ENCODE data around the gene SULT1E1.

DNA sequence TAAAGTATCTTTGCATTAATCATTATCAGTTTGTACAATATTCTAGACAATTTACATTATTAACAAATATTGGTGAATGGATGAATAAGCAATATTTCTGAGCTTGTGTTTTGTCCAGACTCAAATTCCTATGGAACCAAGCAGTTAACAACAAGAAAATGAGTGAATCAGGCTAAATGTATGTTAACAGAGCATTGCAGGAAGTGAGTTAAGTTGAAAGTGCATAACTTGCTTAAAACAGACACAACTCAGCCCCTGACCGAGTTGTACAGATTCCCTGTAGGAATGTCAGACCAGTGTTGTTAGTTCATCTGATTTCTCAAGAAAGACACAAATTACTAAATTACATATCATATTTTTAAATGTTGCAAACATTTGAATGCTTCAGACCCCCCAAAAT lies 47.2 kb upstream of the SULT1E1 start:
- TF ChIP-seq POLR2A (IDR thresholded peaks at IDR 0.05; ENCODE audit: low read depth) (no peak), CTCF (IDR thresholded peaks at IDR 0.05) (no peak), EP300 (IDR thresholded peaks at IDR 0.05) (no peak)
